HG03460 (cell line): Measurements from ENCODE around the gene ZNF92.
"Not testable (repeated sequence)": the region's sequence is repeated elsewhere in the genome, so short reads cannot be mapped to it uniquely, and the experiment has no call there.

Experiments
- ATAC-seq: cut with Tn5 transposase; IDR thresholded peaks from one replicate; pipeline ENCODE4 v1.9.1; 2021; ENCODE audit not compliant: unreplicated experiment

Gene ZNF92

GRCh38 chr7:65373608-65374351, at the start of gene ZNF92:
Gene ZNF92 (plus strand): TSS chr7:65373855. CDS start chr7:65373998, 143 bp downstream.
- ATAC-seq: peak; percentile 99

DNA sequence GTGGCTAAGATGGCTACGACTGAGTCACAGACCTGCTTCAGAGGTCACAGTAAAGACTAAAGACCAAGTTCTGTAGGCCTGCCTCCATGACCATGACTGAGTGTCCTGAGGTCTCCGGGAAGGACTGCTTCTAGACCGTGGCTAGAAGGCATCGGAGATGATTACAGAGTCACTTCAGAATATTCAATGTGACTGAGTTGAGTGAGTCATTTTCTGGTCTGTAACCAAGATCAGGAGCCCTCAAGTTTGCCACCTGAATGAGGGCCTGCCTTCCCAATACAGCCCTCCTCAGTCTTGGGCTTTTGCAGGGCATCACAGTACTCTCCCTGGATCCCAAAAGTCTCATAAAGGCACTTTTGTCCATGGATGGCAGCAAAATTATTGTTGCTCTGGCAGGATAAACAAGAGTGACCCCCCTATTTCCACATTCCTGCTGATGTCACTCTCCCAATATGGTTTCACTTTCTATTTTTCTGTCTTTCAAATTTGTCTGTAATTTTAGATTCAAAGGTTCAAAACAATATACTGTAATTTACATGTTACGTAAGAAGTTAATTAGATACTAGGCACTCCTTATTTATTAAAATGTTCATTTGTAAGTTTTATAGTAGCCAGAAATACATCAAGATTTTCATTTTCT, 47.7 kb upstream of the ZNF92 start:
- ATAC-seq: no peak

DNA sequence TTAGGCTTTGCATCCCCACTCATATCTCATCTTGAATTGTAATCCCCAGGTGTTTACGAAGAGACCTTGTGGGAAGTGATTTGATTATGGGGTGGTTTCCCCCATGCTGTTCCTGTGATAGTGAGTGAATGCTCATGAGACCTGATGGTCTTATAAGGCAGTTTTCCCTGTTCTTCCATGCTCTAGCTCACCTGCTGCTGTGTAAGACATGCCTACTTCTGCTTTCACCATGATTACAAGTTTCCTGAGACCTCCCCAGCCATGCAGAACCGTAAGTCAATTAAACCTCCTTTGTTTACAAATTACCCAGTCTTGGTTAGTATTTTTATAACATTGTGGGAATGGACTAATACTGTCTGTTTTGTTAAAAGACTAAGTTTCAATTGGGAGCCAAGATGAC, 35.3 kb upstream of the ZNF92 start:
- no peak for ATAC-seq

DNA sequence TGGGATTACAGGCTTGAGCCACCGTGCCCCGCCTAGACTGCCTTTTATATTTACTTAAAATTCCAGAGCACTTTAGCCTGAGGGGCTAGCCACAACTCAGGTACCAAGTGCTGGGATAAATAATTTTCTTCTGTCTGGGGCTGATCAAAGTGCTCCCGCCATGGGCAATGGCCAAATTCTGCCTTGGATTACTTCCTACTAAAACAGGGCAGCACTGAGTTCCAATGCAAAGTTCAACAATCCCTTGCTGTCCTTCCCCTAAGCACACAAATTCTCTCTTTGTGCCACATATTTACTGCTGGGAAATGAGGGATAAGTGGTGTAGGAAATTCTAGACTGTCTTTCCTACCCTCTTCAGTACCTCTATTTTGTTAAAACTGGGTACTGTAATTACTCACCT, 34.4 kb upstream of the ZNF92 start:
- ATAC-seq: no peak

DNA sequence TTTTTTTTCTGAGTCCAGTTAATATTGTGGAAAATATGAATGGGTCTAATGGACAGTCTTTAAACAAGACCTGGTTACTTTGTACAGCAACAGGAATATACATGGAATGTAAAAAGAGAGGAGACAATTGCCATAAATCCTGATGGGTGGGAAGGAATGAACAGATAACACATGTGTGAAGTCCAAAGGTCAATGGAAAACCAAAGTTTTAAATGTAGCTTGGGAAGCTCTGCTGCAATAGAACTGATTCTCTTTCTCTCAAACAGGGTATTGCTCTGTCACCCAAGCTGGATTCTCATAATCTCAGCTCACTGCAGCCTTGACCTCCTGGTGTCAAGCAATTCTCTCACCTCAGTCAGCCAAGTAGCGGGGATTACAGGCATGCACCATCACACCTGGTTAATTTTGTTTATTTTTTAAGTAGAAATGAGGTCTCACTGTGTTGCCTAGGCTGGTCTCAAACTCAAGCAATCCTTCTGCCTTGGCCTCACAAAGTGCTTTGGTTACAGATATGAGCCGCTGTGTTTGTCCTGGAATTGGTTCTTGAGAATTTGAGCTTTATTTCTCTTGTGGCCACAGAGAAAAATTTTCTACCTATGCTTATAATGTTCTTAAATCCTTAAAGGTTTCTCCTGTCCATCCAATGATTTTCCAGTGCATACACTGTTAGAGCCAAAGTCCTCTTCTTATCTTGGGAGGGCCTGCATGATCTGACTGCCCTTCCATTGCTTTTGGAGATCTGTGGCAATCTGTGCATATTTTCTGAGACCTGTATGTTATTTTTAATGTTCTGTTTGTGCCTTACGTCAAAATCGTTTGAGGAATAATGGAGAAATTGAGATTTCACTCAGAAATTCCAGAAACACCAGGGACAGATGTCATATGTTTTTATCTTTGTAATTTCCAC, 30.7 kb upstream of the ZNF92 start:
- no peak for ATAC-seq

- ATAC-seq: not testable (repeated sequence)
Measured at GRCh38 chr7:65344541-65344940, 29.1 kb upstream of the ZNF92 start.

GRCh38 chr7:65354263-65354662, 19.4 kb upstream of the ZNF92 start:
- no peak for ATAC-seq

DNA sequence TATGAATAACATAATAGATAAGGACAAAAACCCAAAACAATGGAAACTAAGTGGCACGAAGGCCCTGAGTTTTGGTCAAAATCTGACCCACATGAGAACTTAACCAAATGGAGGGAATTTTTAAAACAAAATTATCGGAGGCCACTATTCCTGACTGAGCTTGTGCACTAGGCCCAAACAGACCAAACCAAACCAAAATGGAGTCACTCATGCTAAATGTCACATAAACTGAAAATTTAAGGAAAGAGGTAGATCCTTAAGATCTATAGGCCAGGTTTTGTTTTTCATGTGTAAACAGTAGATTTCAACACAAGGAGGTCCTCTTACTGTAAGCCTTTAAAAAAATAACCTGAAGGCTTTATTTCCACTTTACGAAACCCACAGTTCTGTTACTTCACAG, 3.8 kb upstream of the ZNF92 start:
- ATAC-seq: no peak

- no peak for ATAC-seq
Measured at GRCh38 chr7:65371468-65371867, 2.2 kb upstream of the ZNF92 start.

GRCh38 chr7:65379318-65379717, 5.7 kb downstream of the ZNF92 start:
- ATAC-seq: no peak

DNA sequence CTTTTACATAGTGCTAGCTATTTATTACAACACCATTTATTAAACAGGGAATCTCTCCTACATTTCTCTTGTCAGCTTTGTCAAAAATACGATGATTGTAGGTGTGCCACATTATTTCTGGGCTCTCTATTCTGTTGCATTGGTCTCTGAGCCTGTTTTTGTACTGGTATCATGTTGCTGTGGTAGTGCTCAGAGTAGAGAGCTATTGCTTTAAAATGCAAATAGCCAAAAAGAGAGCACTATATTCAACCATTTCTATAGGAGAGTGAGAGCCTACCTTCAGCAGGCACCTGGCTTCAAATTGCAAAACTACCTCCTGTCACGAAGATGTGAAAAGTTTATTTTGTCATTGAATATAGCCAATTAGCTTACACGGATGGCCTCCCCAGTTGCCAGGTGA, 8.1 kb downstream of the ZNF92 start:
- ATAC-seq: no peak

DNA sequence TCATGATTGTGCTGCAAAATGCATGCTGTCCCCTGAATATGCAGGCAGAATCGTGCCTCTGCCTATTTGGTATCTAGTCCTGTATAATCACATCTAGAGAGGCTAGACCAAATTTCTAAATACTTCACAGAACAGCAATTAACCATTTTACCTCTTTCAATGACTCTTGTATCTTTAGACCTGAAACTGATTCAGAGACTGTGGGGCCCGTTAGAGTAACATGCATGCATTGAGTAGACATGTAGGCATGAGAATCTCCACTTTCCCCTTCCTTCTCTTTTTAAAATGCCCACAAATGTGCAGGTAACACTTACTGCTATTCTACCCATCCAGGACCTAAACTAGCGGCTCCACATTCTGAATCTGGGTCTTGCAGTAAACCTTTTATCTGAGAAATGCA, 8.8 kb downstream of the ZNF92 start:
- no peak for ATAC-seq

DNA sequence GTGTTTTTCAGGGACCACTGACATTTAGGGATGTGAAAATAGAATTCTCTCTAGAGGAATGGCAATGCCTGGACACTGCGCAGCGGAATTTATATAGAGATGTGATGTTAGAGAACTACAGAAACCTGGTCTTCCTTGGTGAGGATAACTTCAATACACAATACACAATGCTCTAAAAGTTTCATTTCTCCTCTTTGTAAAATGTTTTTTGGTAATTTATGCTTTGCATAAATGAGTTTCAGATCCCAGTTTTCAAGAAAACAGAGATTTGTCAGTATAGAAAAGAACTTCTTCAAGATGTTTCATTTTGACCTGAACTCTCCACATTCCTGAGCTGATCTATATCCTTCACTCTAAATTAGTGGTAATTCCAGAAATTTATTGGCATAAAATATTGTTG, 14.2 kb downstream of the ZNF92 start:
- ATAC-seq: no peak

- peak; percentile 74 for ATAC-seq
Measured at GRCh38 chr7:65390588-65390987, 16.9 kb downstream of the ZNF92 start.

- no peak for ATAC-seq
Measured at GRCh38 chr7:65397730-65398142, 24.1 kb downstream of the ZNF92 start.

DNA sequence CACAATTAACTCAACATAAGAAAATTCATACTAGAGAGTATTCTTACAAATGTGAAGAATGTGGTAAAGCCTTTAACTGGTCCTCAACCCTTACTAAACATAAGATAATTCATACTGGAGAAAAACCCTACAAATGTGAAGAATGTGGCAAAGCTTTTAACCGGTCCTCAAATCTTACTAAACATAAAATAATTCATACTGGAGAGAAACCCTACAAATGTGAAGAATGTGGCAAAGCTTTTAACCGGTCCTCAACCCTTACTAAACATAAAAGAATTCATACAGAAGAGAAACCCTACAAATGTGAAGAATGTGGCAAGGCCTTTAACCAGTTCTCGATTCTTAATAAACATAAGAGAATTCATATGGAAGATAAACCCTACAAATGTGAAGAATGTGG, 25.0 kb downstream of the ZNF92 start:
- ATAC-seq: not testable (repeated sequence)

DNA sequence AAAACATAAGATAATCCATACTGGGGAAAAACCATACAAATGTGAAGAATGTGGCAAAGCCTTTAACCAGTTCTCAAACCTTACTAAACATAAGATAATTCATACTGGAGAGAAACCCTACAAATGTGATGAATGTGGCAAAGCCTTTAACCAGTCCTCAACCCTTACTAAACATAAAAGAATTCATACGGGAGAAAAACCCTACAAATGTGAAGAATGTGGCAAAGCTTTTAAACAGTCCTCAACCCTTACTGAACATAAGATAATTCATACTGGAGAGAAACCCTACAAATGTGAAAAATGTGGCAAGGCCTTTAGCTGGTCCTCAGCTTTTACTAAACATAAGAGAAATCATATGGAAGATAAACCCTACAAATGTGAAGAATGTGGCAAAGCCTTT, 25.4 kb downstream of the ZNF92 start:
- ATAC-seq: not testable (repeated sequence)

DNA sequence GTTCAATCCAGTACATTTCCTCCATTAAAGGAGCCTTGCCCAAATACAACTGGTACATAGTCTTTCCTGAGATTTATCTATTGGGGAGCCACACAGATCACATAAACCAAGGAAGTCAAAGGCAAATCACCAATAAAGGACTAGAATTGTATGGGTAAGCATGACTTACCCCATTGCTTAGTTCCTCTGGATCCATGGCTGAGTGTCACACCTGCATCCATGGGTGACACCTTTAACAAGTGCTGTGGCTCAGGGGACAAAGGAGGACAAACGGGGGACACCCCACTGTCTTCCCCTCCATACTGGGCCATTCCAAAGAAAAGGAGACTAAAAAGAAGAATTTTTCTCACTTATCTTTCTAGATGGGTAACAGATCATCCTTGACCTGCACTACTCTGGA, 30.4 kb downstream of the ZNF92 start:
- no peak for ATAC-seq

GRCh38 chr7:65406706-65407105, 33.1 kb downstream of the ZNF92 start:
- not testable (repeated sequence) for ATAC-seq

DNA sequence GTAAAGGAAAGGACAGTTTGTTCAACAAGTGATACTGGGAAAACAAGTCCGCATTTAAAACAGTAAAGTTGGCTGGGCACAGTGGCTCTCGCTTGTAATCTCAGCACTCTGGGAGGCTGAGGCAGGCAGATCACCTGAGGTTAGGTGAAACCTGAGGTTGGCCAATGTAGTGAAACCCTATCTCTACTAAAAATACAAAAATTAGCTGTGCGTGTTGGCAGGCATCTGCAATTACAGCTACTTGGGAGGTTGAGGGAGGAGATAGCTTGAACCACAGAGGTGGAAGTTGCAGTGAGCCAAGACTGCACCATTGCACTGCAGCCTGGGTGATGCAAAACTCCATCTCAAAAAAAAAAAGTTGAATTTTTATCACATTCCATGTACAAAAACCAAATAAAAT, 35.7 kb downstream of the ZNF92 start:
- no peak for ATAC-seq

DNA sequence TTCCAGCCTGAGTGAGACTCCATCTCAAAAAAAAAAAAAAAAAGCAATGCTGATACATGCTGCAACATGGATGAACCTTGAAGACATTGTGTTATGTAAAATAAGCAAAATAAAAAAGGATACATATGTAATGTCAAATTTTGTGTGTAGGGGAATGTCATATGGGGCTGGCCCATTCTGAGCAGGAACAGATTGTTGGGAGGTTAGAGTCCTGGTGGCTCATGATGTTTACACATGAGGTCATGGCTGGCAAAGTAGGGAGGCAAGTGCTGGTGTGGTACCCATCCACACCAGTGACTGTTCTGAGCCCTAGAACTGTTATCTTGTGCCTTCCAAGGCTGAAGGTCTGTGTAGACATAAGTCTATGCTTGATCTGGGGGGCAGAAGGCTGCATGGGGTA, 37.6 kb downstream of the ZNF92 start:
- ATAC-seq: no peak

- no peak for ATAC-seq
Measured at GRCh38 chr7:65422670-65423069, 49.0 kb downstream of the ZNF92 start.
